Ovary (tissue), 3 donors: ENCODE data around the gene TSPAN3.

Source experiments
- CTCF ChIP-seq, 3 donors: fragments of 450-650 bp in 2 of 3; fragments of 200-600 bp in 1 of 3; IDR thresholded peaks; one replicate each; pipeline versions ENCODE4 v1.5.1 to v1.8.0; 2016 to 2022; ENCODE audit warnings: antibody characterized with exemption in 3 of 3, mild to moderate bottlenecking in 1 of 3
- POLR2A ChIP-seq: fragments of 450-650 bp; IDR thresholded peaks from one replicate; pipeline ENCODE4 v1.6.1; 2017; ENCODE audit warnings: antibody characterized with exemption, mild to moderate bottlenecking, moderate library complexity
- donor health status: DM: no; HTN: no; CAD: no.

GRCh38 chr15:77010857-77011256 lies 60.1 kb downstream of the TSPAN3 start:
- TF ChIP-seq CTCF (IDR thresholded peaks at IDR 0.05) (no peak), POLR2A (no peak)
